ENCODE data around the gene STXBP3. TPM values are rescaled to one million over a fixed set of nuclear protein-coding genes. Genes with fewer than 3 reads are reported as not detected.

The STXBP3 gene
- total and polyA plus RNA-seq, 2 donors (not counting 3 experiments of a cell fraction or from before 2014, with no cell fraction given), result 9.4 to 44.1 TPM

DNA sequence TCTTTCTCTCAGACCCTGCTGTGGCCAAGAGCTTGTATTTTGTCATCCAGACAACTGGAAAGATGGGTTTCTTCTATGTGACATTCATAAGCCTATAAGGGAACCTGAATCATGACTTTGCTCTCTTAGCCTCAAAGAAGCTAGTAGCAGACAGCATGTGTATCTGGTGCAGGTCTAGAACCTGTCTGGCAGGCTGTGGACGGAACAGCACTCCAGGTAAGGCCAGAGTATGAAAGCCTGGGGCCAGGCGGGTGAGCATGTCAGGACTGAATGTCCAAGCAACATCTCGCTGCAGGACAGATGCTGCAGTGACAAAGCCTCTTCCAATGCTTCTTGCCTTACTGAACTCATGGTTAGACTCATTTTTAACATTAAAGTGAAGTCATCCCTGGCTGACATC is 77.6 kb downstream of the STXBP3 start:
- POLR2A ChIA-PET, result interaction anchor here (0.5 kb wide), 1 partner anchor 12 kb away, joined by 8 read pairs; no protein-coding TSS in a partner anchor
- Histone ChIP-seq H3K4me3 (replicated peaks in 1 of 3; ENCODE audit: insufficient read depth in 1 of 3, low read depth in 1 of 3, low read length in 3 of 3) (no peak overlapping the region), H3K4me2 (ENCODE audit: insufficient read depth, low read length) (no peak overlapping the region), H3K27me3 (ENCODE audit: control insufficient read depth in 2 of 2, insufficient read depth in 2 of 2, low read length in 2 of 2) (peaks cover 0 to 7% of the 10 kb centered on the region in 2 experiments), H3K4me1 (ENCODE audit: control insufficient read depth, extremely low read depth, insufficient read depth, low read length) (no peaks in the 10 kb centered on the region), H3K9me1 (replicated peaks; ENCODE audit: control insufficient read depth, extremely low read depth, insufficient read depth, low read length) (no peaks in the 10 kb centered on the region), H3K27ac (ENCODE audit: insufficient read depth, low read depth, low read length) (no peak overlapping the region), H3K9me3 (replicated peaks; ENCODE audit: control insufficient read depth, insufficient read depth, low read length) (no peaks in the 10 kb centered on the region), H3K36me3 (ENCODE audit: control insufficient read depth in 2 of 2, extremely low read depth in 1 of 2, insufficient read depth in 2 of 2, low read length in 2 of 2) (no peaks in the 10 kb centered on the region), H4K20me1 (replicated peaks; ENCODE audit: control insufficient read depth, extremely low read depth, insufficient read depth, low read length) (no peaks in the 10 kb centered on the region), H2AFZ (ENCODE audit: low read depth, low read length) (no peak overlapping the region), H3K9ac (replicated peaks; ENCODE audit: extremely low read depth, insufficient read depth, low read length) (no peak overlapping the region), H3K79me2 (ENCODE audit: control insufficient read depth, insufficient read depth, low read length) (no peaks in the 10 kb centered on the region)
- FAIRE-seq (no peak), DNase-seq (ENCODE audit: low read depth, low spot score) (no peak)
- TF ChIP-seq GATA2 (IDR thresholded peaks at IDR 0.05; ENCODE audit: insufficient read depth, insufficient read length, low read depth, low read length) (no peak), POLR2A (IDR thresholded peaks at IDR 0.05; ENCODE audit: low read depth, low read length) (no peak), EZH2 (IDR thresholded peaks at IDR 0.05; ENCODE audit: borderline replicate concordance, low read depth, low read length, severe bottlenecking) (no peak), JUN (IDR thresholded peaks at IDR 0.05; ENCODE audit: borderline replicate concordance, insufficient read depth, insufficient read length, low read depth) (no peak), FOS (IDR thresholded peaks at IDR 0.05; ENCODE audit: borderline replicate concordance, insufficient read depth, low read length) (no peak), MYC (IDR thresholded peaks at IDR 0.05; ENCODE audit: low read depth, low read length) (no peak), POLR2AphosphoS5 (IDR thresholded peaks at IDR 0.05; ENCODE audit: insufficient read depth, low read depth, low read length) (no peak)
- TF ChIP-seq, protein P1, sequence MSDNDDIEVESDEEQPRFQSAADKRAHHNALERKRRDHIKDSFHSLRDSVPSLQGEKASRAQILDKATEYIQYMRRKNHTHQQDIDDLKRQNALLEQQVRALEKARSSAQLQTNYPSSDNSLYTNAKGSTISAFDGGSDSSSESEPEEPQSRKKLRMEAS (IDR thresholded peaks at IDR 0.05; ENCODE audit: insufficient read depth, insufficient read length), result no peak
- TF ChIP-seq, protein P2, sequence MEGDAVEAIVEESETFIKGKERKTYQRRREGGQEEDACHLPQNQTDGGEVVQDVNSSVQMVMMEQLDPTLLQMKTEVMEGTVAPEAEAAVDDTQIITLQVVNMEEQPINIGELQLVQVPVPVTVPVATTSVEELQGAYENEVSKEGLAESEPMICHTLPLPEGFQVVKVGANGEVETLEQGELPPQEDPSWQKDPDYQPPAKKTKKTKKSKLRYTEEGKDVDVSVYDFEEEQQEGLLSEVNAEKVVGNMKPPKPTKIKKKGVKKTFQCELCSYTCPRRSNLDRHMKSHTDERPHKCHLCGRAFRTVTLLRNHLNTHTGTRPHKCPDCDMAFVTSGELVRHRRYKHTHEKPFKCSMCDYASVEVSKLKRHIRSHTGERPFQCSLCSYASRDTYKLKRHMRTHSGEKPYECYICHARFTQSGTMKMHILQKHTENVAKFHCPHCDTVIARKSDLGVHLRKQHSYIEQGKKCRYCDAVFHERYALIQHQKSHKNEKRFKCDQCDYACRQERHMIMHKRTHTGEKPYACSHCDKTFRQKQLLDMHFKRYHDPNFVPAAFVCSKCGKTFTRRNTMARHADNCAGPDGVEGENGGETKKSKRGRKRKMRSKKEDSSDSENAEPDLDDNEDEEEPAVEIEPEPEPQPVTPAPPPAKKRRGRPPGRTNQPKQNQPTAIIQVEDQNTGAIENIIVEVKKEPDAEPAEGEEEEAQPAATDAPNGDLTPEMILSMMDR (IDR thresholded peaks at IDR 0.05; ENCODE audit: extremely low read depth in 1 of 2, insufficient read depth in 1 of 2, low read depth in 1 of 2, low read length in 2 of 2), result no peak
- intact Hi-C loops (cut with micrococcal nuclease) (no loop called here), dilution Hi-C loops (cut with MboI; ENCODE audit: extremely low pct_ligation_motif_present, low sequenced_read_pairs) (no loop called here)
- CTCF ChIA-PET, result interaction anchor here (1.5 to 11.0 kb wide), 2 partner anchors 73 to 80 kb away, joined by 4 to 247 read pairs; no protein-coding TSS in a partner anchor
- no TSS peak for BruUV-seq (replicated peaks)
